Measurements from ENCODE around the gene PRAF2.

GRCh38 chrX:49061916-49062315, 11.9 kb downstream of the PRAF2 start:
- TF ChIP-seq CTCF (IDR thresholded peaks at IDR 0.05) (no peak), POLR2A (IDR thresholded peaks at IDR 0.05) (no peak)
